A673 (cell line): ENCODE measurements around the gene CPA2.

ENCODE experiments used
- EZH2 ChIP-seq: fragments of 200-600 bp; sonication (generic); IDR thresholded peaks from 2 replicates; pipeline ENCODE4 v1.6.1; 2017; ENCODE audit warnings: borderline replicate concordance, low read depth, mild to moderate bottlenecking, mixed read lengths, antibody characterized with exemption, low read length; ENCODE audit not compliant: poor library complexity, severe bottlenecking
- TF ChIP-seq, protein P1 (sequence below): fragments of 300-800, 200-600 bp; sonication (generic); conservative IDR thresholded peaks from 2 replicates; pipeline ENCODE4 v1.5.1; 2017; ENCODE audit warnings: low read depth, mild to moderate bottlenecking, antibody characterized with exemption, low read length, moderate library complexity, mixed read lengths

DNA sequence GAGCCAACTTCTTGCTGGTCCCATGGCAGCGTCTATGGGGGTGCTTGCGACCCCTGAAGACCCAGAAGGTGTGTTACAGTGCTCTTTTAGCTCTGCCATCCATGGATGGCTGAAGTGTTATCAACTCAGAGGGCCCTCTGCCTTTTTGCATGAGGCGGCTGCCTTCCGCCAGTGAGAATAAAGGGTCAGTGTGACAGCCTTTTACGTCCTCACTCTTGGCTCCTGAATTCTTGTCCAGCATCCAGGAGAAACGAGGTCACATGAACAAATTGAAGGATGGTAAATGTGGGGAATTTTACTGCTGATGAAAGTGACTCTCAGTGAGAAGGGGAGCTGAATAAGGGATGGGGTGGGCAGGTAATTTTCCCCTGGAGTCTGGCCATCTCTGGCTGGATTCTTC, 34.9 kb upstream of the CPA2 start:
- TF ChIP-seq EZH2 = no peak
- TF ChIP-seq, protein P1, sequence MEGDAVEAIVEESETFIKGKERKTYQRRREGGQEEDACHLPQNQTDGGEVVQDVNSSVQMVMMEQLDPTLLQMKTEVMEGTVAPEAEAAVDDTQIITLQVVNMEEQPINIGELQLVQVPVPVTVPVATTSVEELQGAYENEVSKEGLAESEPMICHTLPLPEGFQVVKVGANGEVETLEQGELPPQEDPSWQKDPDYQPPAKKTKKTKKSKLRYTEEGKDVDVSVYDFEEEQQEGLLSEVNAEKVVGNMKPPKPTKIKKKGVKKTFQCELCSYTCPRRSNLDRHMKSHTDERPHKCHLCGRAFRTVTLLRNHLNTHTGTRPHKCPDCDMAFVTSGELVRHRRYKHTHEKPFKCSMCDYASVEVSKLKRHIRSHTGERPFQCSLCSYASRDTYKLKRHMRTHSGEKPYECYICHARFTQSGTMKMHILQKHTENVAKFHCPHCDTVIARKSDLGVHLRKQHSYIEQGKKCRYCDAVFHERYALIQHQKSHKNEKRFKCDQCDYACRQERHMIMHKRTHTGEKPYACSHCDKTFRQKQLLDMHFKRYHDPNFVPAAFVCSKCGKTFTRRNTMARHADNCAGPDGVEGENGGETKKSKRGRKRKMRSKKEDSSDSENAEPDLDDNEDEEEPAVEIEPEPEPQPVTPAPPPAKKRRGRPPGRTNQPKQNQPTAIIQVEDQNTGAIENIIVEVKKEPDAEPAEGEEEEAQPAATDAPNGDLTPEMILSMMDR = no peak
